Astrocyte (in vitro differentiated cells and primary cell): ENCODE data around the gene HRH2. TPM values are rescaled to one million over a fixed set of nuclear protein-coding genes. Genes with fewer than 3 reads are reported as not detected.

Experiments
- DNase-seq: peaks from one replicate; pipeline ENCODE4 v3.0.0-alpha.2; 2010; ENCODE audit warnings: low read depth
- FAIRE-seq: peaks from 2 replicates; lab custom pipeline; 2011; peaks lifted over from hg19 to GRCh38; lab: Jason Lieb, UNC
- H2AFZ ChIP-seq: 2 replicates; pipeline ENCODE4 v1.6.0; 2012; ENCODE audit warnings: low read depth, low read length, inconsistent platforms
- H3K27ac ChIP-seq: 2 replicates; pipeline ENCODE4 v1.5.1; 2011; ENCODE audit warnings: low read depth, low read length, inconsistent platforms
- H3K27me3 ChIP-seq: 2 replicates; pipeline ENCODE4 v1.6.0; 2011; ENCODE audit warnings: low read length, inconsistent platforms; ENCODE audit not compliant: insufficient read depth
- H3K36me3 ChIP-seq: 2 replicates; pipeline ENCODE4 v1.5.1; 2011; ENCODE audit warnings: low read length, inconsistent platforms; ENCODE audit not compliant: insufficient read depth
- H3K4me1 ChIP-seq: 2 replicates; pipeline ENCODE4 v1.5.1; 2011; ENCODE audit warnings: low read length, inconsistent platforms; ENCODE audit not compliant: insufficient read depth
- H3K4me2 ChIP-seq: 2 replicates; pipeline ENCODE4 v1.6.0; 2012; ENCODE audit warnings: low read length, inconsistent platforms
- H3K4me3 ChIP-seq: 2 replicates; pipeline ENCODE4 v1.5.1; 2011; ENCODE audit warnings: low read depth, mild to moderate bottlenecking, low read length, inconsistent platforms; ENCODE audit not compliant: insufficient read depth
- H3K79me2 ChIP-seq: 2 replicates; pipeline ENCODE4 v1.6.0; 2012; ENCODE audit warnings: mild to moderate bottlenecking, low read length, inconsistent platforms; ENCODE audit not compliant: insufficient read depth
- H3K9ac ChIP-seq: 2 replicates; pipeline ENCODE4 v1.6.0; 2012; ENCODE audit warnings: mild to moderate bottlenecking, low read length, inconsistent platforms
- H3K9me3 ChIP-seq: 2 replicates; pipeline ENCODE4 v1.5.1; 2012; ENCODE audit warnings: low read depth, mild to moderate bottlenecking, low read length, inconsistent platforms; ENCODE audit not compliant: insufficient read depth
- H4K20me1 ChIP-seq: 2 replicates; pipeline ENCODE4 v1.6.0; 2012; ENCODE audit warnings: low read length, inconsistent platforms; ENCODE audit not compliant: insufficient read depth
- H3K27ac Mint-ChIP-seq: one replicate; pipeline ENCODE4 v1.8.0; 2021; ENCODE audit warnings: mild to moderate bottlenecking, mixed read lengths; ENCODE audit not compliant: unreplicated experiment
- H3K27me3 Mint-ChIP-seq: one replicate; pipeline ENCODE4 v1.8.0; 2021; ENCODE audit warnings: low read depth, mixed read lengths; ENCODE audit not compliant: unreplicated experiment
- H3K36me3 Mint-ChIP-seq: one replicate; pipeline ENCODE4 v1.8.0; 2021; ENCODE audit warnings: low read depth, mixed read lengths; ENCODE audit not compliant: unreplicated experiment
- H3K4me1 Mint-ChIP-seq: one replicate; pipeline ENCODE4 v1.8.0; 2021; ENCODE audit warnings: low read depth, mixed read lengths; ENCODE audit not compliant: unreplicated experiment
- H3K4me3 Mint-ChIP-seq: one replicate; pipeline ENCODE4 v1.8.0; 2021; ENCODE audit warnings: mild to moderate bottlenecking, moderate library complexity, mixed read lengths; ENCODE audit not compliant: unreplicated experiment
- H3K9me3 Mint-ChIP-seq: one replicate; pipeline ENCODE4 v1.8.0; 2021; ENCODE audit warnings: mild to moderate bottlenecking, mixed read lengths; ENCODE audit not compliant: unreplicated experiment
- EZH2 ChIP-seq: IDR thresholded peaks from 2 replicates; pipeline ENCODE4 v1.6.1; 2012; ENCODE audit warnings: mild to moderate bottlenecking, low read length, inconsistent platforms; ENCODE audit not compliant: insufficient read depth
- total RNA-seq: library from RNA; stranded (reverse); gene quantifications from 2 replicates; pipeline ENCODE4 v1.2.1, GENCODE V29; 2021
- TF ChIP-seq, protein P1 (sequence below): IDR thresholded peaks from 2 replicates; pipeline ENCODE4 v1.5.1; 2011; ENCODE audit warnings: low read depth, mild to moderate bottlenecking, inconsistent platforms, low read length, moderate library complexity; ENCODE audit not compliant: insufficient read depth

Gene HRH2
- total RNA-seq, 1 donor from 2014 or later = 1.9 TPM

DNA sequence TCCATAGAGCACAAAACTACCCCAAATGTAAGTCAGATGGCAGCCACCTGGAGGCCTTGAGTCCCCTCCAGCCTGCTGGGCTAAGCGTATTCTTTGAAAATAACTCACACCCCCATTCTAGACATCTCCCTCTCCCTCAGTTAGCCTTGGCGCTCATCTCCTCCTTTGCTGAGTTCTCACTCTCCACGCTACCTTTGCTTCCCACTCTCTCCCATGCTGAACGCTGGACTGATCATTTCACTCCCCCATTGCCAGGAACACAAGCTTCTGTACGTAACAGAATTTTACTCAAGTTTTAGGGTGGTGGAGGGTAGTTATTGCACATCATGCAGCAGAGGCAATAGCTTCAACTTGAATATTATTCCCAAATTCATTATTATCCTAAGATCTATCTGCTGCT, 47.5 kb upstream of the HRH2 start:
- FAIRE-seq = no peak

DNA sequence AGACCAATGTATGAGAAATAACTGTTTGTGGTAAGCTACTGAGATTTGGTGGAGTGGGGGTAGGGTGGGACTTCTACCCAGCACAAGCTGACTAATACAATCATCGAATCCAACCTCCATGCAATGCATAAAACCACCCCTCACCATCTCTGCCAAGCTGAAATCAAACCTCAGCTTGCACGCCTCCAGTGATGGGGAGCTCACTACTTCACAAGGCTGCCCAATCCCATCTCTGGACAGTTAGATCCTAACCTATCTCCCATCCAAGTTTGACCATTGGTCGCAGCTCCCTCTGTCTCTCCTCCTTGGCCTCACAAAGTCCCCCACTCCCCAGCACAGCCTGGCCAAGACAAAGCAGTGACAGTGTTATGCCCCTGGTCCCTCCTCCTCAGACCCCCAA, 47.0 kb upstream of the HRH2 start:
- Mint-ChIP-seq H3K36me3 (no peaks in the 10 kb centered on the region), H3K27ac (peak overlapping the region; percentile 56), H3K4me3 (no peak overlapping the region), H3K9me3 (peaks cover 6% of the 10 kb centered on the region), H3K27me3 (peaks cover 27% of the 10 kb centered on the region), H3K4me1 (no peaks in the 10 kb centered on the region)
- Histone ChIP-seq H4K20me1 (no peaks in the 10 kb centered on the region), H3K27ac (no peak overlapping the region), H3K27me3 (no peaks in the 10 kb centered on the region), H3K9ac (no peak overlapping the region), H3K4me2 (no peak overlapping the region), H3K79me2 (no peaks in the 10 kb centered on the region), H3K9me3 (no peaks in the 10 kb centered on the region), H2AFZ (no peak overlapping the region), H3K4me1 (no peaks in the 10 kb centered on the region), H3K36me3 (no peaks in the 10 kb centered on the region), H3K4me3 (no peak overlapping the region)
- no peak for DNase-seq
- TF ChIP-seq EZH2 = no peak
- TF ChIP-seq, protein P1, sequence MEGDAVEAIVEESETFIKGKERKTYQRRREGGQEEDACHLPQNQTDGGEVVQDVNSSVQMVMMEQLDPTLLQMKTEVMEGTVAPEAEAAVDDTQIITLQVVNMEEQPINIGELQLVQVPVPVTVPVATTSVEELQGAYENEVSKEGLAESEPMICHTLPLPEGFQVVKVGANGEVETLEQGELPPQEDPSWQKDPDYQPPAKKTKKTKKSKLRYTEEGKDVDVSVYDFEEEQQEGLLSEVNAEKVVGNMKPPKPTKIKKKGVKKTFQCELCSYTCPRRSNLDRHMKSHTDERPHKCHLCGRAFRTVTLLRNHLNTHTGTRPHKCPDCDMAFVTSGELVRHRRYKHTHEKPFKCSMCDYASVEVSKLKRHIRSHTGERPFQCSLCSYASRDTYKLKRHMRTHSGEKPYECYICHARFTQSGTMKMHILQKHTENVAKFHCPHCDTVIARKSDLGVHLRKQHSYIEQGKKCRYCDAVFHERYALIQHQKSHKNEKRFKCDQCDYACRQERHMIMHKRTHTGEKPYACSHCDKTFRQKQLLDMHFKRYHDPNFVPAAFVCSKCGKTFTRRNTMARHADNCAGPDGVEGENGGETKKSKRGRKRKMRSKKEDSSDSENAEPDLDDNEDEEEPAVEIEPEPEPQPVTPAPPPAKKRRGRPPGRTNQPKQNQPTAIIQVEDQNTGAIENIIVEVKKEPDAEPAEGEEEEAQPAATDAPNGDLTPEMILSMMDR = no peak
- no peak for FAIRE-seq

More for the DNA sequence above, 47.5 kb upstream of the HRH2 start:
- no peak overlapping the region for H3K4me3 Mint-ChIP-seq
- peaks cover 1% of the 10 kb centered on the region for H3K27me3 ChIP-seq
- no peaks in the 10 kb centered on the region for H3K36me3 ChIP-seq
- H3K79me2 ChIP-seq = no peaks in the 10 kb centered on the region
- H4K20me1 ChIP-seq = no peaks in the 10 kb centered on the region
- H3K4me2 ChIP-seq = no peak overlapping the region
- H3K27me3 Mint-ChIP-seq = peaks cover 27% of the 10 kb centered on the region
- no peak overlapping the region for H3K9ac ChIP-seq
- DNase-seq = no peak
- H3K36me3 Mint-ChIP-seq = no peaks in the 10 kb centered on the region
- no peak for TF ChIP-seq EZH2
- TF ChIP-seq, protein P1 = no peak
- H3K4me1 ChIP-seq = no peaks in the 10 kb centered on the region
- H3K4me3 ChIP-seq = no peak overlapping the region
- H3K27ac ChIP-seq = no peak overlapping the region
- H3K4me1 Mint-ChIP-seq = no peaks in the 10 kb centered on the region
- peaks cover 6% of the 10 kb centered on the region for H3K9me3 Mint-ChIP-seq
- H2AFZ ChIP-seq = no peak overlapping the region
- no peak overlapping the region for H3K27ac Mint-ChIP-seq
- H3K9me3 ChIP-seq = no peaks in the 10 kb centered on the region

DNA sequence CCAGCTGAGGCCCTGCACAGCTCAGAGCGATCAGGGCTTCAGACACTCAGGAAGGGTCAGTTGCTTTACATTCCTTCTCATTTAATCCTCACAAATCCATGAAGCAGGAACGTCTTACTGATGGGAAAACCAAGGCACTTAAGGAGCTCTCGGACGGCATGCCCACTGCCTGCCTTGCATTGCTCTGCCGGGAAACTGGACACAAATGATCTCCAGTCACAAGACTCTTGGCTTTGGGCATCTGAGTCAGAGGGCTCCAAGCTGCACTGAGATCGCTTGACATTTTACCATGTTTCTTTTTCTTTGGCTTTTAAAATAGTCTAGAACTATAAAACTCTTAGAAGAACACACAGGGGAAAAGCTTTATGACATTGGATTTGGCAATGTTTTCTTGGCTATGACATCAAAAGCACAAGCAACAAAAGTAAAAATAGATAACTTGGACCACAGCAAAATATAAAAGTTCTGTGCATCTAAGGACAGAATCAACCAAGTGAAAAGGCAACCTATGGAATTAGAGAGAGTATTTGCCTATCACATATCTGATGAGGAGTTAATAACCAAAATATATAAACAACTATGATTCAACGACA, 43.6 kb upstream of the HRH2 start:
- no peak for TF ChIP-seq EZH2
- TF ChIP-seq, protein P1 = no peak
- Histone ChIP-seq H4K20me1 (no peaks in the 10 kb centered on the region), H2AFZ (no peak overlapping the region), H3K36me3 (no peaks in the 10 kb centered on the region), H3K27ac (no peak overlapping the region), H3K79me2 (no peaks in the 10 kb centered on the region), H3K9me3 (no peaks in the 10 kb centered on the region), H3K4me1 (no peaks in the 10 kb centered on the region), H3K27me3 (no peaks in the 10 kb centered on the region), H3K4me3 (no peak overlapping the region), H3K4me2 (no peak overlapping the region), H3K9ac (no peak overlapping the region)
- no peak overlapping the region for H3K4me3 Mint-ChIP-seq
- peaks cover 23% of the 10 kb centered on the region for H3K27me3 Mint-ChIP-seq
- no peak overlapping the region for H3K27ac Mint-ChIP-seq
- peaks cover 6% of the 10 kb centered on the region for H3K9me3 Mint-ChIP-seq
- no peaks in the 10 kb centered on the region for H3K4me1 Mint-ChIP-seq
- FAIRE-seq (no peak), DNase-seq (no peak)
- H3K36me3 Mint-ChIP-seq = no peaks in the 10 kb centered on the region
